Measurements from ENCODE around the gene BET1L. TPM values are rescaled to one million over a fixed set of nuclear protein-coding genes. Genes with fewer than 3 reads are reported as not detected.
A peak's percentile ranks its signal among the peaks of the same experiment; 100 is the strongest.

Gene BET1L
- total and polyA plus RNA-seq, 2 experiments from 2014 or later: 27.2 to 76.6 TPM

DNA sequence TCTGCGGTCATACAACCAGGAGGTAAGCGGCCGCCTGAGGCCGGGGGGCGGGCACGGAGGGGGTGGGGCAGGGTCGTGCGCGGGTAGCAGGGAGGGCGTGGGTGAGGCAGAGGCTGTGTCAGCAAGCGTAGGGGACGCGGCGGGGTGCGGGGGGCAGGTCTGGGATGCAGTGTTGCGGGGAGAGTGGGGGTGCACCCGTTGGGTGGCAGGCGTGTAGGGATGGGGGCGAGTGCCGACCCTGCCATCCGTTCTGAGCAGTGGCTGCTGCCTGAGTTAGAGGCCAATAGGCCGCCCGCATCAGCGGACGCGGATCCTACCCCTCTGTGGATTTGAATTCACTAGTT lies 1.7 kb upstream of the BET1L start:
- Histone ChIP-seq H3K79me2 (ENCODE audit: insufficient read depth) (peaks cover 88% of the 10 kb centered on the region), H3K9me3 (ENCODE audit: low read depth) (no peaks in the 10 kb centered on the region), H3K4me1 (ENCODE audit: insufficient read depth) (peaks cover 34% of the 10 kb centered on the region), H3K9me2 (ENCODE audit: insufficient read depth) (no peaks in the 10 kb centered on the region), H4K20me1 (ENCODE audit: insufficient read depth) (no peaks in the 10 kb centered on the region), H3K27me3 (replicated peaks; ENCODE audit: insufficient read depth) (no peaks in the 10 kb centered on the region), H3F3A (ENCODE audit: insufficient read depth) (peaks cover 21% of the 10 kb centered on the region), H3K4me2 (ENCODE audit: unreplicated experiment) (peak overlapping the region; percentile 95), H2AFZ (no peak overlapping the region), H3K36me3 (ENCODE audit: low read depth) (peaks cover 47% of the 10 kb centered on the region), H3K9ac (peak overlapping the region; percentile 99), H3K4me3 (peak overlapping the region; percentile 93), H3K27ac (peak overlapping the region; percentile 99)
- in situ Hi-C loops (cut with MboI): no loop called here
- DNase-seq: no peak
- TF ChIP-seq EZH2phosphoT487 (IDR thresholded peaks at IDR 0.05; ENCODE audit: insufficient read depth, low read depth): no peak
- TF ChIP-seq EZH2 (IDR thresholded peaks at IDR 0.05; ENCODE audit: insufficient read depth, poor library complexity, severe bottlenecking): no peak
- WGBS, 2 experiments (ENCODE audit: low coverage in 1 of 2, low lambda C conversion rate in 2 of 2, missing lambda C conversion rate in 2 of 2): 1% methylated on average over 14 to 26 of the region's 26 CpGs

GRCh38 chr11:208181-208916 lies 1.1 kb upstream of the BET1L start:
- H2AFZ ChIP-seq: 0 out of 2 replicates have a peak overlapping the region, but pooled peaks have one; percentile 31
- WGBS, 2 experiments (ENCODE audit: low coverage in 1 of 2, low lambda C conversion rate in 2 of 2, missing lambda C conversion rate in 2 of 2): 1% methylated on average over 57 of the region's 57 CpGs
- peaks cover 43% of the 10 kb centered on the region for H3K36me3 ChIP-seq (ENCODE audit: low read depth)
- H3K4me3 ChIP-seq: peak overlapping the region; percentile 93
- no peaks in the 10 kb centered on the region for H3K9me3 ChIP-seq (ENCODE audit: low read depth)
- H3K79me2 ChIP-seq (ENCODE audit: insufficient read depth): peaks cover 88% of the 10 kb centered on the region
- H3K9me2 ChIP-seq (ENCODE audit: insufficient read depth): no peaks in the 10 kb centered on the region
- in situ Hi-C loops (cut with MboI): no loop called here
- H3K9ac ChIP-seq: peak overlapping the region; percentile 99
- TF ChIP-seq EZH2 (IDR thresholded peaks at IDR 0.05; ENCODE audit: insufficient read depth, poor library complexity, severe bottlenecking) (no peak), EZH2phosphoT487 (IDR thresholded peaks at IDR 0.05; ENCODE audit: insufficient read depth, low read depth) (no peak)
- H3K4me1 ChIP-seq (ENCODE audit: insufficient read depth): peaks cover 34% of the 10 kb centered on the region
- H4K20me1 ChIP-seq (ENCODE audit: insufficient read depth): no peaks in the 10 kb centered on the region
- H3K4me2 ChIP-seq (ENCODE audit: unreplicated experiment): peak overlapping the region; percentile 95
- no peaks in the 10 kb centered on the region for H3K27me3 ChIP-seq (replicated peaks; ENCODE audit: insufficient read depth)
- DNase-seq: peak; percentile 93
- peaks cover 19% of the 10 kb centered on the region for H3F3A ChIP-seq (ENCODE audit: insufficient read depth)
- H3K27ac ChIP-seq: peak overlapping the region; percentile 99

GRCh38 chr11:207863-208180 lies 623 bp upstream of the BET1L start:
- 1 to 2% methylated on average over 27 of the region's 27 CpGs for WGBS, 2 experiments (ENCODE audit: low coverage in 1 of 2, low lambda C conversion rate in 2 of 2, missing lambda C conversion rate in 2 of 2)
- peaks cover 38% of the 10 kb centered on the region for H3K36me3 ChIP-seq (ENCODE audit: low read depth)
- H3F3A ChIP-seq (ENCODE audit: insufficient read depth): peaks cover 18% of the 10 kb centered on the region
- peaks cover 88% of the 10 kb centered on the region for H3K79me2 ChIP-seq (ENCODE audit: insufficient read depth)
- H3K9me2 ChIP-seq (ENCODE audit: insufficient read depth): no peaks in the 10 kb centered on the region
- peak overlapping the region; percentile 99 for H3K27ac ChIP-seq
- no peak for TF ChIP-seq EZH2phosphoT487 (IDR thresholded peaks at IDR 0.05; ENCODE audit: insufficient read depth, low read depth)
- TF ChIP-seq EZH2 (IDR thresholded peaks at IDR 0.05; ENCODE audit: insufficient read depth, poor library complexity, severe bottlenecking): no peak
- peak; percentile 87 for DNase-seq
- in situ Hi-C loops (cut with MboI): no loop called here
- H3K27me3 ChIP-seq (replicated peaks; ENCODE audit: insufficient read depth): no peaks in the 10 kb centered on the region
- H3K4me1 ChIP-seq (ENCODE audit: insufficient read depth): peaks cover 34% of the 10 kb centered on the region
- no peaks in the 10 kb centered on the region for H4K20me1 ChIP-seq (ENCODE audit: insufficient read depth)
- peak overlapping the region; percentile 99 for H3K9ac ChIP-seq
- no peaks in the 10 kb centered on the region for H3K9me3 ChIP-seq (ENCODE audit: low read depth)
- peak overlapping the region; percentile 95 for H3K4me2 ChIP-seq (ENCODE audit: unreplicated experiment)
- H3K4me3 ChIP-seq: peak overlapping the region; percentile 93
- H2AFZ ChIP-seq: peak overlapping the region; percentile 37

DNA sequence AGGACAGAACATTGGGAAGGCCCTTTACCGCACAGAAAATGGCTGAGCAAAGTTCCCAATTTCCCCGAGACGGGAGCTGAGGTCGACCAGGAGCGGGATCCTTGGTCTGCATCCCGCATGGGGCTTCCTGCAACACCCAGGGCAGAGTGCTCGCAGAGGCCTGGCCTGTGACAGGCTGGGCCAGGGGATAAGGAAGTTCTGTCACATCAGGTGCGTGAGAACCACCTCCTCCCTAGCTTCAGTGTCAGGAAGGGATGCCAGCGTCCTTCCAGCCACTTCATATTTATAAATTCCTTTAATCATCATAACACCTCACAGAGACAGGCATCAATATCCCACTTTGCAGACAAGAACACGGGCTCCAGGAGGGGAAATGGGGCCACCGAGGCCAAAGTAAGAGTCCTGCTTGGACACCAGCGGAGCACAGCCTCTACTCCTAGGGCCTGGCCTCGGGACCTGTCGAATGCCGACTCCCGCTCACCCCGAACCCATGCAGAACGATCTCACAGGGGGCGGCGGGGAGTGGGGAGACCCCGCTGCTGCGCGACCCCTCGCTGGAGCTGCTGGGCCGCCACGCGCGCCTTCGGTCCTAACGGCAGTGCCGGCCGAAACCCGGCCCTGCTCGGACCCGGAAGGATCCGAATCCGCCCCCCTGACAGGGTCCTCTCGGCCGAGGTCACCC lies 532 bp downstream of the BET1L start:
- Histone ChIP-seq H2AFZ (no peak overlapping the region), H3K4me2 (ENCODE audit: unreplicated experiment) (peak overlapping the region; percentile 99), H3K79me2 (ENCODE audit: insufficient read depth) (peaks cover 88% of the 10 kb centered on the region), H4K20me1 (ENCODE audit: insufficient read depth) (no peaks in the 10 kb centered on the region), H3K4me3 (peak overlapping the region; percentile 93), H3K4me1 (ENCODE audit: insufficient read depth) (peaks cover 34% of the 10 kb centered on the region), H3K9ac (peak overlapping the region; percentile 99), H3F3A (ENCODE audit: insufficient read depth) (peaks cover 25% of the 10 kb centered on the region), H3K9me3 (ENCODE audit: low read depth) (no peaks in the 10 kb centered on the region), H3K27me3 (replicated peaks; ENCODE audit: insufficient read depth) (no peaks in the 10 kb centered on the region), H3K9me2 (ENCODE audit: insufficient read depth) (no peaks in the 10 kb centered on the region), H3K27ac (peak overlapping the region; percentile 99), H3K36me3 (ENCODE audit: low read depth) (peaks cover 26% of the 10 kb centered on the region)
- in situ Hi-C loops (cut with MboI): no loop called here
- 1 to 2% methylated on average over 17 to 33 of the region's 39 CpGs for WGBS, 2 experiments (ENCODE audit: low coverage in 1 of 2, low lambda C conversion rate in 2 of 2, missing lambda C conversion rate in 2 of 2)
- TF ChIP-seq EZH2phosphoT487 (IDR thresholded peaks at IDR 0.05; ENCODE audit: insufficient read depth, low read depth) (no peak), EZH2 (IDR thresholded peaks at IDR 0.05; ENCODE audit: insufficient read depth, poor library complexity, severe bottlenecking) (no peak)
- peak; percentile 65 for DNase-seq

Measured in GM23248 (cell line).